NCI-H2227 (cell line): ENCODE results near the gene FBXW8.

Experiments
- DNase-seq: peaks from one replicate; lab custom pipeline; 2025; ENCODE audit not compliant: unreplicated experiment; lab: John Stamatoyannopoulos, UW

FBXW8 gene

GRCh38 chr12:116910645-116911451, at the start of gene FBXW8:
Gene FBXW8 (plus strand): TSS chr12:116910950. CDS start chr12:116911038, 88 bp downstream.
- peak; percentile 90 for DNase-seq

- peak; percentile 62 for DNase-seq
Observed at GRCh38 chr12:116861320-116861719, 49.4 kb upstream of the FBXW8 start.

GRCh38 chr12:116862167-116862566, 48.6 kb upstream of the FBXW8 start:
- no peak for DNase-seq

GRCh38 chr12:116863275-116863767, 47.4 kb upstream of the FBXW8 start:
- DNase-seq: no peak

- DNase-seq: no peak
Observed at GRCh38 chr12:116864371-116865160, 46.2 kb upstream of the FBXW8 start.

GRCh38 chr12:116867523-116867922, 43.2 kb upstream of the FBXW8 start:
- DNase-seq: no peak

- DNase-seq: no peak
Observed at GRCh38 chr12:116870306-116870705, 40.4 kb upstream of the FBXW8 start.

GRCh38 chr12:116874324-116874995, 36.3 kb upstream of the FBXW8 start:
- DNase-seq: no peak

GRCh38 chr12:116876151-116876869, 34.4 kb upstream of the FBXW8 start:
- peak; percentile 52 for DNase-seq

GRCh38 chr12:116878567-116879508, 31.9 kb upstream of the FBXW8 start:
- DNase-seq: no peak

- no peak for DNase-seq
Observed at GRCh38 chr12:116879509-116880212, 31.1 kb upstream of the FBXW8 start.

DNA sequence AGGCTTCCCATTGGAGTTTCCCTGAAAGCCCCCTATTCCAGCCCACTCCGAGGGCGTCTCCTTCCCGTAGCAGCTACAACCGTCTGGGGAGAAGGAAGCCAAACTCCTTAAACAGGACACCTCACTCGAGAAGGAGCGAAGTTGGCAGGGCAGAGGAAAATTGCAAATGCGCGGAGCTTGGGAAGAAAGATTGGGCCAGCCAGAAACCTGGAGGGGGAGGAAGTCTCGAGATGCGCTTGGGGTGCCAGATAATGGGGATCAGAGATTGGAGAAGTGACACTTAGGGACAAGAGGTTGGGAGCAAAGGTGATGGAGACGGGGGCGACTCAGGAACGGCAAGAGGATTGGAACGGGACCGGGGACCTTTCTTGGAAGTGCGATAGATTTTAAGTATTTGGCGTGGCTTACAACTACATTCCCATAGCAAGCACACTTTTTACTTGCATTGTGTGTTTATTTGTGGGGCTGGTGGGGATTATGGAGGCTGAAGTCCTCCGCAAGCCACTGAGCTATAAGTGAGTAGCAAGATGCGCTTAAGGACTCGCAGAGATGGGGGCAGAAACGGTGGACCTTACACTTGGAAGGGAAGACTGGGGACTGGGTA, 30.4 kb upstream of the FBXW8 start:
- DNase-seq: no peak

- DNase-seq: peak; percentile 65
Observed at GRCh38 chr12:116880817-116881324, 29.9 kb upstream of the FBXW8 start.

GRCh38 chr12:116881325-116881876, 29.3 kb upstream of the FBXW8 start, which contains the start of gene HRK:
Gene HRK (minus strand): TSS chr12:116881441. CDS start chr12:116881307, 134 bp downstream.
- DNase-seq: peak; percentile 65

- DNase-seq: no peak
Observed at GRCh38 chr12:116881877-116882507, 28.8 kb upstream of the FBXW8 start.

GRCh38 chr12:116882742-116883141, 28.0 kb upstream of the FBXW8 start:
- peak; percentile 41 for DNase-seq

- DNase-seq: no peak
Observed at GRCh38 chr12:116884871-116885270, 25.9 kb upstream of the FBXW8 start.
